SKM-1 treated with dmso at 0.1 percent for 144 hours (cell line): ENCODE data around the gene TMED5.
"Not testable (repeated sequence)": the region's sequence is repeated elsewhere in the genome, so short reads cannot be mapped to it uniquely, and the experiment has no call there.

Source experiments
- DNase-seq: peaks from one replicate; lab custom pipeline; 2025; ENCODE audit not compliant: unreplicated experiment; lab: John Stamatoyannopoulos, UW

TMED5 gene

GRCh38 chr1:93172778-93173177 is 7.4 kb downstream of the TMED5 start:
- no peak for DNase-seq

- no peak for DNase-seq
Measured at GRCh38 chr1:93171549-93172034, 8.6 kb downstream of the TMED5 start.

GRCh38 chr1:93170141-93170678 is 10.0 kb downstream of the TMED5 start:
- DNase-seq, result not testable (repeated sequence)

- no peak for DNase-seq
Measured at GRCh38 chr1:93167006-93167405, 13.2 kb downstream of the TMED5 start.

- DNase-seq, result not testable (repeated sequence)
Measured at GRCh38 chr1:93165895-93166294, 14.3 kb downstream of the TMED5 start.

- no peak for DNase-seq
Measured at GRCh38 chr1:93164816-93165215, 15.4 kb downstream of the TMED5 start.

- DNase-seq, result not testable (repeated sequence)
Measured at GRCh38 chr1:93163314-93163713, 16.9 kb downstream of the TMED5 start.

GRCh38 chr1:93159337-93159736 is 20.9 kb downstream of the TMED5 start:
- DNase-seq, result no peak

GRCh38 chr1:93155335-93155734 is 24.9 kb downstream of the TMED5 start:
- DNase-seq, result no peak

GRCh38 chr1:93154898-93155297 is 25.3 kb downstream of the TMED5 start:
- DNase-seq, result no peak

- no peak for DNase-seq
Measured at GRCh38 chr1:93152835-93153234, 27.4 kb downstream of the TMED5 start.

GRCh38 chr1:93151474-93151873 is 28.7 kb downstream of the TMED5 start:
- no peak for DNase-seq

GRCh38 chr1:93150729-93151128 is 29.5 kb downstream of the TMED5 start:
- no peak for DNase-seq

GRCh38 chr1:93148001-93148400 is 32.2 kb downstream of the TMED5 start:
- DNase-seq, result no peak

GRCh38 chr1:93143769-93144168 is 36.4 kb downstream of the TMED5 start:
- DNase-seq, result no peak

GRCh38 chr1:93143136-93143535 is 37.1 kb downstream of the TMED5 start:
- DNase-seq, result no peak

GRCh38 chr1:93142161-93142560 is 38.1 kb downstream of the TMED5 start:
- no peak for DNase-seq

- DNase-seq, result no peak
Measured at GRCh38 chr1:93140106-93140505, 40.1 kb downstream of the TMED5 start.

- no peak for DNase-seq
Measured at GRCh38 chr1:93137604-93138292, 42.5 kb downstream of the TMED5 start.

- no peak for DNase-seq
Measured at GRCh38 chr1:93136445-93136844, 43.8 kb downstream of the TMED5 start.

GRCh38 chr1:93132638-93133037 is 47.6 kb downstream of the TMED5 start:
- DNase-seq, result no peak

- no peak for DNase-seq
Measured at GRCh38 chr1:93129507-93130099, 50.6 kb downstream of the TMED5 start.
